ENCODE results near the gene SRSF3.

Gene SRSF3

GRCh38 chr6:36624461-36625157 lies 30.4 kb downstream of the SRSF3 start:
- no peak for DNase-seq

- no peak for DNase-seq
Observed at GRCh38 chr6:36625158-36625919, 31.2 kb downstream of the SRSF3 start.

- DNase-seq: no peak
Observed at GRCh38 chr6:36626636-36627035, 32.5 kb downstream of the SRSF3 start.

- DNase-seq: no peak
Observed at GRCh38 chr6:36627141-36627540, 33.0 kb downstream of the SRSF3 start.

- DNase-seq: peak; percentile 69
Observed at GRCh38 chr6:36627801-36628246, 33.7 kb downstream of the SRSF3 start.

GRCh38 chr6:36629784-36630183 lies 35.6 kb downstream of the SRSF3 start:
- DNase-seq: no peak

- DNase-seq: no peak
Observed at GRCh38 chr6:36631326-36632011, 37.3 kb downstream of the SRSF3 start.

GRCh38 chr6:36633370-36633769 lies 39.2 kb downstream of the SRSF3 start:
- DNase-seq: no peak

- DNase-seq: no peak
Observed at GRCh38 chr6:36633915-36634314, 39.8 kb downstream of the SRSF3 start.

GRCh38 chr6:36634317-36635108 lies 40.4 kb downstream of the SRSF3 start:
- no peak for DNase-seq

GRCh38 chr6:36636283-36636682 lies 42.1 kb downstream of the SRSF3 start:
- DNase-seq: no peak

GRCh38 chr6:36636687-36637418 lies 42.7 kb downstream of the SRSF3 start:
- no peak for DNase-seq

- DNase-seq: no peak
Observed at GRCh38 chr6:36638579-36638978, 44.4 kb downstream of the SRSF3 start.

GRCh38 chr6:36639171-36639808 lies 45.1 kb downstream of the SRSF3 start:
- no peak for DNase-seq

GRCh38 chr6:36641543-36641942 lies 47.4 kb downstream of the SRSF3 start:
- no peak for DNase-seq

GRCh38 chr6:36642913-36643817 lies 49.0 kb downstream of the SRSF3 start:
- DNase-seq: peak; percentile 16

GRCh38 chr6:36643977-36644376 lies 49.8 kb downstream of the SRSF3 start:
- no peak for DNase-seq

GRCh38 chr6:36649086-36649485 lies 54.9 kb downstream of the SRSF3 start:
- DNase-seq: no peak

- DNase-seq: no peak
Observed at GRCh38 chr6:36649701-36650484, 55.7 kb downstream of the SRSF3 start.

All from RPMI8226 (cell line).